GM21528 (cell line): Measurements from ENCODE around the gene MBOAT2.

Experiments
- ATAC-seq: cut with Tn5 transposase; IDR thresholded peaks from one replicate; pipeline ENCODE4 v1.9.1; 2021; ENCODE audit warnings: mild to moderate bottlenecking, moderate library complexity; ENCODE audit not compliant: unreplicated experiment, low FRiP score

MBOAT2 gene

GRCh38 chr2:8870441-8870840, 133.0 kb downstream of the MBOAT2 start:
- ATAC-seq, result no peak

- no peak for ATAC-seq
These were observed 136.1 kb downstream of the MBOAT2 start for GRCh38 chr2:8867363-8867762.

GRCh38 chr2:8863331-8863953, 140.0 kb downstream of the MBOAT2 start:
- ATAC-seq, result no peak

GRCh38 chr2:8862230-8862629, 141.3 kb downstream of the MBOAT2 start:
- ATAC-seq, result no peak

GRCh38 chr2:8861797-8862196, 141.7 kb downstream of the MBOAT2 start:
- ATAC-seq, result no peak

GRCh38 chr2:8860239-8860638, 143.2 kb downstream of the MBOAT2 start:
- ATAC-seq, result no peak

- no peak for ATAC-seq
These were observed 144.6 kb downstream of the MBOAT2 start for GRCh38 chr2:8858910-8859309.

- ATAC-seq, result no peak
These were observed 145.2 kb downstream of the MBOAT2 start for GRCh38 chr2:8858264-8858663.

- ATAC-seq, result no peak
These were observed 145.8 kb downstream of the MBOAT2 start for GRCh38 chr2:8857709-8858108.

- ATAC-seq, result no peak
These were observed 147.3 kb downstream of the MBOAT2 start for GRCh38 chr2:8856176-8856575.

GRCh38 chr2:8855010-8855409, 148.5 kb downstream of the MBOAT2 start:
- no peak for ATAC-seq

GRCh38 chr2:8853426-8853825, 150.1 kb downstream of the MBOAT2 start:
- no peak for ATAC-seq

- no peak for ATAC-seq
These were observed 151.5 kb downstream of the MBOAT2 start for GRCh38 chr2:8851811-8852560.

- ATAC-seq, result no peak
These were observed 152.5 kb downstream of the MBOAT2 start for GRCh38 chr2:8850845-8851487.

GRCh38 chr2:8849327-8849726, 154.2 kb downstream of the MBOAT2 start:
- ATAC-seq, result no peak

GRCh38 chr2:8848328-8849100, 155.0 kb downstream of the MBOAT2 start:
- ATAC-seq, result no peak

- ATAC-seq, result no peak
These were observed 156.1 kb downstream of the MBOAT2 start for GRCh38 chr2:8847400-8847799.

GRCh38 chr2:8841932-8842331, 161.6 kb downstream of the MBOAT2 start:
- no peak for ATAC-seq

GRCh38 chr2:8840475-8841091, 162.9 kb downstream of the MBOAT2 start:
- no peak for ATAC-seq

- no peak for ATAC-seq
These were observed 164.1 kb downstream of the MBOAT2 start for GRCh38 chr2:8839189-8839965.
